Stomach (tissue), 4 donors: ENCODE measurements around the gene KCTD16.

Source experiments
- CTCF ChIP-seq, 7 experiments: fragments of 450-650 bp in 4 of 7; fragments of 200-600 bp in 3 of 7; sonication (generic) in 3 of 7; IDR thresholded peaks; one replicate each; pipeline ENCODE4 v1.5.1; 2016 to 2019; ENCODE audit warnings: antibody characterized with exemption in 7 of 7, control low read depth in 2 of 7, mild to moderate bottlenecking in 1 of 7
- EP300 ChIP-seq: sonication (generic); formaldehyde crosslinking; IDR thresholded peaks from one replicate; pipeline ENCODE4 v1.6.1; 2017; ENCODE audit warnings: antibody characterized with exemption
- POLR2A ChIP-seq, 4 donors: fragments of 450-650 bp; IDR thresholded peaks; one replicate each; pipeline ENCODE4 v1.6.1; 2016; ENCODE audit warnings: antibody characterized with exemption in 4 of 4, control low read depth in 2 of 4, mild to moderate bottlenecking in 1 of 4, moderate library complexity in 1 of 4
- POLR2AphosphoS5 ChIP-seq, 3 donors: sonication (generic); formaldehyde crosslinking; IDR thresholded peaks; one replicate each; pipeline ENCODE4 v1.6.1; 2016; ENCODE audit warnings: antibody characterized with exemption in 3 of 3

- TF ChIP-seq CTCF (IDR thresholded peaks at IDR 0.05): no peak
- TF ChIP-seq EP300: no peak
- no peak for TF ChIP-seq POLR2A (IDR thresholded peaks at IDR 0.05)
- TF ChIP-seq POLR2AphosphoS5 (IDR thresholded peaks at IDR 0.05): no peak
Observed at GRCh38 chr5:144531188-144531587, 360.5 kb downstream of the KCTD16 start.
